ENCODE results near the gene LRRTM4. TPM values are rescaled to one million over a fixed set of nuclear protein-coding genes. Genes with fewer than 3 reads are reported as not detected.

LRRTM4 gene
- polyA plus RNA-seq, 1 of the 3 experiments (the other 2 are of a cell fraction): 0.10 TPM

- TF ChIP-seq GATA2 (CRISPR knock-in tag; IDR thresholded peaks at IDR 0.05) (no peak), RFX5 (IDR thresholded peaks at IDR 0.05; ENCODE audit: low read length) (no peak)
These were observed 516.7 kb downstream of the LRRTM4 start (continued) for GRCh38 chr2:77005522-77005921.

DNA sequence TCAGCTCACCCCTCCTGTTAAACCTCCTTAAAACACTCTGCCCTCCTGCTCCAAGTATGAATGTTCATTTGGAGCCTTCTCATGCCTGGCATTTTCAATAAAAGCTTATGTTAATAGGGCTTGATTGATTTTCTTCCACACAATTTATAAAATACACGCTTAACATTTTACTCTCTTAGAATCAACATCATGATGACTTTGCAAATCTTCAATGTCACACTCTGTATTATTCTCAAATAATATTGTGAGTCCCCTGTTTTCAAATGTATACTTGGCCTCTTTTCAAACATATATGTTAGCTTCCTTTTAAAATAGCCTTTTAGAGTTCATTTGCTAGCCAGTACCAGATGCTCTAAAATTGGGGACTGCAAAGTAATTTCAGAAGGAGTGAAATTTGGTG lies 520.3 kb downstream of the LRRTM4 start:
- POLR2A ChIA-PET: no interaction called here
- DNase-seq: no peak

More for the DNA sequence above, 520.3 kb downstream of the LRRTM4 start:
- H3K9ac ChIP-seq: no peak overlapping the region
- no peak overlapping the region for H3K4me3 ChIP-seq (ENCODE audit: low read depth in 2 of 2, low read length in 1 of 2)
- H3K27me3 ChIP-seq (ENCODE audit: insufficient read depth): no peaks in the 10 kb centered on the region
- no peaks in the 10 kb centered on the region for H3K79me2 ChIP-seq (ENCODE audit: insufficient read depth)
- no peaks in the 10 kb centered on the region for H3F3A ChIP-seq (replicated peaks; ENCODE audit: insufficient read depth)
- no peaks in the 10 kb centered on the region for H3K9me3 ChIP-seq
- TF ChIP-seq, protein P1, sequence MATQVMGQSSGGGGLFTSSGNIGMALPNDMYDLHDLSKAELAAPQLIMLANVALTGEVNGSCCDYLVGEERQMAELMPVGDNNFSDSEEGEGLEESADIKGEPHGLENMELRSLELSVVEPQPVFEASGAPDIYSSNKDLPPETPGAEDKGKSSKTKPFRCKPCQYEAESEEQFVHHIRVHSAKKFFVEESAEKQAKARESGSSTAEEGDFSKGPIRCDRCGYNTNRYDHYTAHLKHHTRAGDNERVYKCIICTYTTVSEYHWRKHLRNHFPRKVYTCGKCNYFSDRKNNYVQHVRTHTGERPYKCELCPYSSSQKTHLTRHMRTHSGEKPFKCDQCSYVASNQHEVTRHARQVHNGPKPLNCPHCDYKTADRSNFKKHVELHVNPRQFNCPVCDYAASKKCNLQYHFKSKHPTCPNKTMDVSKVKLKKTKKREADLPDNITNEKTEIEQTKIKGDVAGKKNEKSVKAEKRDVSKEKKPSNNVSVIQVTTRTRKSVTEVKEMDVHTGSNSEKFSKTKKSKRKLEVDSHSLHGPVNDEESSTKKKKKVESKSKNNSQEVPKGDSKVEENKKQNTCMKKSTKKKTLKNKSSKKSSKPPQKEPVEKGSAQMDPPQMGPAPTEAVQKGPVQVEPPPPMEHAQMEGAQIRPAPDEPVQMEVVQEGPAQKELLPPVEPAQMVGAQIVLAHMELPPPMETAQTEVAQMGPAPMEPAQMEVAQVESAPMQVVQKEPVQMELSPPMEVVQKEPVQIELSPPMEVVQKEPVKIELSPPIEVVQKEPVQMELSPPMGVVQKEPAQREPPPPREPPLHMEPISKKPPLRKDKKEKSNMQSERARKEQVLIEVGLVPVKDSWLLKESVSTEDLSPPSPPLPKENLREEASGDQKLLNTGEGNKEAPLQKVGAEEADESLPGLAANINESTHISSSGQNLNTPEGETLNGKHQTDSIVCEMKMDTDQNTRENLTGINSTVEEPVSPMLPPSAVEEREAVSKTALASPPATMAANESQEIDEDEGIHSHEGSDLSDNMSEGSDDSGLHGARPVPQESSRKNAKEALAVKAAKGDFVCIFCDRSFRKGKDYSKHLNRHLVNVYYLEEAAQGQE (IDR thresholded peaks at IDR 0.05; ENCODE audit: low read depth, low read length): no peak
- TF ChIP-seq SMC3 (IDR thresholded peaks at IDR 0.05; ENCODE audit: low read depth, low read length) (no peak), RAD21 (IDR thresholded peaks at IDR 0.05; ENCODE audit: low read length) (no peak), NFIC (IDR thresholded peaks at IDR 0.05; ENCODE audit: borderline replicate concordance) (no peak), EZH2phosphoT487 (IDR thresholded peaks at IDR 0.05; ENCODE audit: borderline replicate concordance, low read depth) (no peak), FOSL2 (IDR thresholded peaks at IDR 0.05; ENCODE audit: borderline replicate concordance, low read depth) (no peak), POLR2AphosphoS5 (IDR thresholded peaks at IDR 0.05; ENCODE audit: low read depth, low read length) (no peak), TAF1 (IDR thresholded peaks at IDR 0.05; ENCODE audit: borderline replicate concordance, low read depth, low read length) (no peak)
- TF ChIP-seq, protein P2, sequence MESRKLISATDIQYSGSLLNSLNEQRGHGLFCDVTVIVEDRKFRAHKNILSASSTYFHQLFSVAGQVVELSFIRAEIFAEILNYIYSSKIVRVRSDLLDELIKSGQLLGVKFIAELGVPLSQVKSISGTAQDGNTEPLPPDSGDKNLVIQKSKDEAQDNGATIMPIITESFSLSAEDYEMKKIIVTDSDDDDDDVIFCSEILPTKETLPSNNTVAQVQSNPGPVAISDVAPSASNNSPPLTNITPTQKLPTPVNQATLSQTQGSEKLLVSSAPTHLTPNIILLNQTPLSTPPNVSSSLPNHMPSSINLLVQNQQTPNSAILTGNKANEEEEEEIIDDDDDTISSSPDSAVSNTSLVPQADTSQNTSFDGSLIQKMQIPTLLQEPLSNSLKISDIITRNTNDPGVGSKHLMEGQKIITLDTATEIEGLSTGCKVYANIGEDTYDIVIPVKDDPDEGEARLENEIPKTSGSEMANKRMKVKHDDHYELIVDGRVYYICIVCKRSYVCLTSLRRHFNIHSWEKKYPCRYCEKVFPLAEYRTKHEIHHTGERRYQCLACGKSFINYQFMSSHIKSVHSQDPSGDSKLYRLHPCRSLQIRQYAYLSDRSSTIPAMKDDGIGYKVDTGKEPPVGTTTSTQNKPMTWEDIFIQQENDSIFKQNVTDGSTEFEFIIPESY (IDR thresholded peaks at IDR 0.05; ENCODE audit: borderline replicate concordance, low read depth): no peak
- TF ChIP-seq, protein P3, sequence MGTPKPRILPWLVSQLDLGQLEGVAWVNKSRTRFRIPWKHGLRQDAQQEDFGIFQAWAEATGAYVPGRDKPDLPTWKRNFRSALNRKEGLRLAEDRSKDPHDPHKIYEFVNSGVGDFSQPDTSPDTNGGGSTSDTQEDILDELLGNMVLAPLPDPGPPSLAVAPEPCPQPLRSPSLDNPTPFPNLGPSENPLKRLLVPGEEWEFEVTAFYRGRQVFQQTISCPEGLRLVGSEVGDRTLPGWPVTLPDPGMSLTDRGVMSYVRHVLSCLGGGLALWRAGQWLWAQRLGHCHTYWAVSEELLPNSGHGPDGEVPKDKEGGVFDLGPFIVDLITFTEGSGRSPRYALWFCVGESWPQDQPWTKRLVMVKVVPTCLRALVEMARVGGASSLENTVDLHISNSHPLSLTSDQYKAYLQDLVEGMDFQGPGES (IDR thresholded peaks at IDR 0.05; ENCODE audit: low read depth, low read length): no peak
- no peaks in the 10 kb centered on the region for H4K20me1 ChIP-seq (ENCODE audit: insufficient read depth)
- H3K4me2 ChIP-seq: no peak overlapping the region
- CTCF ChIA-PET: no interaction called here
- H3K36me3 ChIP-seq (replicated peaks in 1 of 2; ENCODE audit: control insufficient read depth in 1 of 2, insufficient read depth in 2 of 2, low read length in 1 of 2): no peaks in the 10 kb centered on the region
- H3K9me2 ChIP-seq: no peaks in the 10 kb centered on the region
- H2AFZ ChIP-seq (ENCODE audit: low read depth): no peak overlapping the region
- no peak overlapping the region for H3K27ac ChIP-seq (ENCODE audit: low read depth in 2 of 2, low read length in 1 of 2)
- WGBS (ENCODE audit: low lambda C conversion rate): 57% methylated on average over 1 of the region's 1 CpG
- no peaks in the 10 kb centered on the region; a peak in 2 of 4 replicates for H3K4me1 ChIP-seq (ENCODE audit: control insufficient read depth in 1 of 2, insufficient read depth in 2 of 2, low read depth in 1 of 2, low read length in 1 of 2)

Data from SK-N-SH (cell line).